ENCODE measurements around the gene PHEX. TPM values are rescaled to one million over a fixed set of nuclear protein-coding genes. Genes with fewer than 3 reads are reported as not detected.

The PHEX gene
- total RNA-seq, 1 donor from 2014 or later = 0.48 TPM

- H3K27me3 Mint-ChIP-seq = no peaks in the 10 kb centered on the region
- no peak for TF ChIP-seq CTCF (IDR thresholded peaks at IDR 0.05; ENCODE audit: unreplicated experiment)
- H3K9me3 Mint-ChIP-seq (ENCODE audit: low read depth) = no peaks in the 10 kb centered on the region
- no peak overlapping the region for H3K27ac Mint-ChIP-seq
- H3K36me3 Mint-ChIP-seq (ENCODE audit: insufficient read depth) = no peaks in the 10 kb centered on the region
- DNase-seq (ENCODE audit: low spot score, unreplicated experiment) = no peak
- H3K4me3 Mint-ChIP-seq (ENCODE audit: low read depth) = no peak overlapping the region
- peaks cover 7% of the 10 kb centered on the region for H3K4me1 Mint-ChIP-seq (ENCODE audit: low read depth)
Measured at GRCh38 chrX:22037225-22037624, 5.1 kb downstream of the PHEX start.

GRCh38 chrX:22037911-22038537, 5.9 kb downstream of the PHEX start:
- Mint-ChIP-seq H3K9me3 (ENCODE audit: low read depth) (no peaks in the 10 kb centered on the region), H3K27ac (no peak overlapping the region), H3K4me1 (ENCODE audit: low read depth) (peaks cover 8% of the 10 kb centered on the region), H3K4me3 (ENCODE audit: low read depth) (no peak overlapping the region), H3K36me3 (ENCODE audit: insufficient read depth) (no peaks in the 10 kb centered on the region), H3K27me3 (no peaks in the 10 kb centered on the region)
- DNase-seq (ENCODE audit: low spot score, unreplicated experiment) = no peak
- no peak for TF ChIP-seq CTCF (IDR thresholded peaks at IDR 0.05; ENCODE audit: unreplicated experiment)

- Mint-ChIP-seq H3K27ac (no peak overlapping the region), H3K4me1 (ENCODE audit: low read depth) (peaks cover 8% of the 10 kb centered on the region), H3K27me3 (no peaks in the 10 kb centered on the region), H3K9me3 (ENCODE audit: low read depth) (no peaks in the 10 kb centered on the region), H3K36me3 (ENCODE audit: insufficient read depth) (no peaks in the 10 kb centered on the region), H3K4me3 (ENCODE audit: low read depth) (no peak overlapping the region)
- no peak for DNase-seq (ENCODE audit: low spot score, unreplicated experiment)
- TF ChIP-seq CTCF (IDR thresholded peaks at IDR 0.05; ENCODE audit: unreplicated experiment) = no peak
Measured at GRCh38 chrX:22039541-22039940, 7.4 kb downstream of the PHEX start.

- no peaks in the 10 kb centered on the region for H3K36me3 Mint-ChIP-seq (ENCODE audit: insufficient read depth)
- H3K4me3 Mint-ChIP-seq (ENCODE audit: low read depth) = no peak overlapping the region
- H3K4me1 Mint-ChIP-seq (ENCODE audit: low read depth) = peaks cover 8% of the 10 kb centered on the region
- H3K9me3 Mint-ChIP-seq (ENCODE audit: low read depth) = no peaks in the 10 kb centered on the region
- no peak overlapping the region for H3K27ac Mint-ChIP-seq
- TF ChIP-seq CTCF (IDR thresholded peaks at IDR 0.05; ENCODE audit: unreplicated experiment) = no peak
- no peak for DNase-seq (ENCODE audit: low spot score, unreplicated experiment)
- H3K27me3 Mint-ChIP-seq = no peaks in the 10 kb centered on the region
Measured at GRCh38 chrX:22040184-22040583, 8.1 kb downstream of the PHEX start.

GRCh38 chrX:22041907-22042530, 9.9 kb downstream of the PHEX start:
- H3K27me3 Mint-ChIP-seq = no peaks in the 10 kb centered on the region
- no peak for DNase-seq (ENCODE audit: low spot score, unreplicated experiment)
- peaks cover 8% of the 10 kb centered on the region for H3K4me1 Mint-ChIP-seq (ENCODE audit: low read depth)
- H3K9me3 Mint-ChIP-seq (ENCODE audit: low read depth) = no peaks in the 10 kb centered on the region
- no peak overlapping the region for H3K4me3 Mint-ChIP-seq (ENCODE audit: low read depth)
- no peak for TF ChIP-seq CTCF (IDR thresholded peaks at IDR 0.05; ENCODE audit: unreplicated experiment)
- H3K36me3 Mint-ChIP-seq (ENCODE audit: insufficient read depth) = no peaks in the 10 kb centered on the region
- no peak overlapping the region for H3K27ac Mint-ChIP-seq
